Daoy (cell line): Measurements from ENCODE around the gene RNU1-3. TPM values are rescaled to one million over a fixed set of nuclear protein-coding genes. Genes with fewer than 3 reads are reported as not detected.
A peak's percentile ranks its signal among the peaks of the same experiment; 100 is the strongest.
"Not testable (repeated sequence)": the region's sequence is repeated elsewhere in the genome, so short reads cannot be mapped to it uniquely, and the experiment has no call there.

Experiments
- DNase-seq: peaks from one replicate; pipeline ENCODE4 v3.0.0-alpha.2; 2015; ENCODE audit warnings: low read depth
- total RNA-seq: library from RNA; depleted of rRNA; stranded (reverse); fragments of >200 nt; shearing (Covaris generic); gene quantifications from 2 replicates; pipeline ENCODE4 v1.2.3, GENCODE V29; 2014

RNU1-3 gene
- total RNA-seq, 1 experiment from 2014 or later = 832 TPM

- DNase-seq = not testable (repeated sequence)
These were observed 27.6 kb upstream of the RNU1-3 start for GRCh38 chr1:16694308-16694702.

DNA sequence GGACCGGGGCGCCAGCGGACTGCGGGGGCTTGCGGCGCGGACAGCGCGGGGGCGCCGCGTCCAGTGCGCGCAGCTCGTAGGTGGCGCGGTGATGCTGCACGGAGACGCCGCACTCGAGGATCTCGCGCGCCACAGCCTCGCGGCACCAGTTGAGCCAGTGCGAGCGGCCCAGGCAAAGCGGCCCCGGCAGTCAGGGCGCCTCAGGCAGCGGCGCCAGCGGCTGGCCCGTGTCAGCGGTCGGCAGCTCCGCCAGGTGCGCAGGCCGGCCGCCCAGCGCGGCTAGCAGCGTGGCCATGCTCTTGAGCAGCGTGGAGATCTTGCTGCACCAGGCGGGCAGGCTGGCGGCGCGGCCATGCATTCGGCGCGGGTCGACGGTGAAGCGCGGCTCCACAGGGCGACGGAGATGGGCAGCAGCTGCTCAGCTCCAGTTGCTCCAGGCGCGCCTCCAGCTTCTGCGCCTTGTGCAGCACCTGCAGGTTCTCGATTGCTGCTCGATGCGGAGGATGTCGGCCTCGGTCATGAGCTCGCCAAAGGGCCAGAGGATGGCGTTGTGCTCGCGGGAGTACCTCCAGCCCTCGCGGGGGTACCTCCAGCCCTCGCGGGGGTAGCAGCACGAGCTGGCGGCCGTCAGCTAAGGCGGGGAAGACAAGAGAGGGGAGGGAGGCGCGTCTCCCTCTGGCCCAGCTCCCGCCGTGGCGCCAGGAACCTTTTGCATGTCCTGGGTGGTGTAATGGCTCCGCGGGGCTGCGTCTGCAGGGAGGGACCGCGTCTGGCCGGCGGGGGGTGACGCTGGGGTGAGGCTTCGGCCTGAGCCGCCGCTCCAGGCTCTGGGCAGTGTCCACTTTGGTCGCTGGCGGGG, 26.9 kb upstream of the RNU1-3 start:
- not testable (repeated sequence) for DNase-seq

- DNase-seq = not testable (repeated sequence)
These were observed 26.1 kb upstream of the RNU1-3 start for GRCh38 chr1:16692717-16693448.

DNA sequence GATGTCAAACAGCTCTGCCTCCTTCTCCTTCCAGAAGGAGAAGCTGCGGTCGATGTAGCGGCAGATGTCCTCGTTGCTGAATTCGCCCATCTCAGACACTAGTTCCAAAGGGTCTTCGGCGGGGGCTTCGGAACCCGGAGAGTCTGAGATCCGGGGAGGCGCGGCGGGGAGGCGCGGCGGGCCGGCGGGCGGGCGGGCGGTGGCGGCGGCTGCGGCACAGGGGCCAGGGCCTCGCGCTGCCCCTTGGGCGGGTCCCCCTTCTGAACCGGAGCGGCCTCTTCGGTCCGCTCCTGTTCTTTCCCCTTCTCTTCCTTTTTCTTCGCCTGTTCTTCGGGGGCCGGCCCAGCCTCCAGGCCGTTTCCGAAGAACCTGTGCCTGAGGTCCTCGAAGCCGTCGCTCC, 25.5 kb upstream of the RNU1-3 start:
- not testable (repeated sequence) for DNase-seq

DNA sequence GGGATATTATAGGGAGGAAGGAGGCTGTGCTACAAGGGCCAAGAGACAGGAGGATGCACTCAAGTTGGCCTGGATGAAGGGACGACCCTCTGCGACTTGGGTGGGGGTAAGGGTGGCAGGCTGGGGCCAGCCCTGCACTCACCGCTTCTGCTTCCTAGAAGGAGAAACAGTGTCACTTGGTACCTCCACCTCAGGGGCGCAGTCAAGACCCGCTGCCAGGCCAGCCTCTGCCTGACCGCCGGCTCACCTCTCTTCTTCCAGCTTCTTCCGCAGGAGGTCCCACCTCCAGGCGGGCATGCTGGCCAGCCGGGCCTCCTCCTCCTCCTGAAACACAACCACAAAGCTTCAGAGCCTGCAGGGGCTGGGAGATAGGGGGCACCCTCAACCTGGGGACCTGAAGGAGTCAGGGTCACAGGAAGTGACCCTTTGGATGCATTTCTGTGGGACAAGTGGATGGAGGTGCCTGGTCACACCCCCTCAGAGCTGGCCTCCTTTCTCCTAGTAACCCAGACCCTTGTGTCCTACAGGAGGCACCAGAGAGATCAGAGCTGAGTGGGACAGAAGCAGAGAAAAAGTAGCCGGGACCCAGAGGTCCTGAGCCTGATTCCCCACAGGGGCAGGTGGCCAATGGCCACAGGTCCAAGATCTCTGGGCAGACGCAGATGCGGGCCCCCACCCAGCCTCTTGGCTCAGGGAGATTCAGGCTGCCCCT, 24.4 kb upstream of the RNU1-3 start:
- DNase-seq = not testable (repeated sequence)

DNA sequence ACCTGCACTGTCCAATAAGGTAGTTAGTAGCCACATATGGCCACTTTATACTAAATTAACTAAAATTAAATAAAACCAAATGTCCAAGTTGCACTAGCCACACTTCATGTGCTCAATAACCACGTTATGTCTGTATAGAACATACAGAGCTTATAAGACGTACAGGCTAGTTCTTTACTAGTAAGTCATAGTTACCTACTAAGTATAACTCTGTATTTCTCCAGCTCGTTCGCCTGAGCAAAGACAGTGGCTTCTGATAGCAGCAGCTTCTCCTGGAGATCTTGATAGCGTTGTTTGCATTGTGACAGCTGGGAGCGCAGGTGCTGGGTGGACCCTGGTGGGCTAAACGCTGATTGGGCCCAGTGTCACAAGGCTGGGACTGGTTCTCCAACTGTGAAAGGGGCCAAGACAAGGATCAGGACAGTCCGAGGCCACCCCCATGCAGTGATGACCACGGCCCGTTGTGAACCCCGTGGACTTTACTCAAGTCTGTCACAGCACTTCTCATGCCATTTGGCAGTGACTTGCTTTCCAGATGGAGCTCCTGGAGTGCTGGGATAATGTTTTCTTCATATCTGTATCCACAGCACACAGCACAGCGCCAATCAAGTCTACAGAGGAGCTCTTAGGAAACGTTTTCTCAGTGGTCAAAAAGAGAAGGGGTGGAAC, 20.5 kb upstream of the RNU1-3 start:
- not testable (repeated sequence) for DNase-seq

DNA sequence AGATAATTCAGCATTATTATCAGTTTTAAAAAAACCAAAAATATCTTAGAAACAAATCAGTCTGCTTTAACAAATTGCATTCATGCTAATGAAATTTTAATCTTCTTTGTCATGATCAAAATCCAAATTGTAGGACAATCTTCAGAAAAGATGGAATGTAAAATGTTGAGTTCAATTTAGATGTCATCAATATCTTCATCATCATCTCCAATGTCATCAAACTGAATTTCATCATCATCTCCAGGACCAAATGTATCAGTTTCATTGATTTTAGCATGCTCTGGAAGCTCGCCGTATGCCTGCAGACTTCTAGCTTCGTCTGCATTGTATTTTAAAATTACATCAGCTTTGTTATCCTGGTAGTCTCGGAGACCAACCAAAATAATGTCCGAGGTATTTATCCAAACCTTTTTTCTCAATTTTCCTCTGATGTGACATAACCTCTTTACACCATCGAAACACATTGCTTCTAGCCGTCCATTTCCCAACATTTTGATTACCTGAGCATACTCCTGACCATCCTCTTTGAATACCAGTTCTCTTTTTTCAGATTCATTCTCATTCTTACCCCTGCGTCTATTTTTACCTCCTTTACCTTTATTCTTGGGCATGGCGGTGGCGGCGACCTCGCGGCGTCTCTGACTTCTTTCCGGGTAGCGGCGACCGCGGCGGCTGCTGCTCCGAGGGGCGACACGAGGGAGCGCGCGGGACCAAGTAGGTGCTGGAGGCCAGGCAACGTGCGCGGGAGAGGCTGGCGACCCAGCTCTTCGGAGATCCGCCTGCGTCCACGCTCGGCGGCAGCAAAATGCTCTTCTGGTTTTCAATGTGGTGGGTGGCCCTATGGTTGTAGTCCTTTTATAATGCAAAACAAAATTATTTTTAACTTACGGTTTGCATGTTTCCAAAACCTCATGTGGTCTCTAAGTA, 19.0 kb upstream of the RNU1-3 start:
- peak; percentile 13 for DNase-seq

DNA sequence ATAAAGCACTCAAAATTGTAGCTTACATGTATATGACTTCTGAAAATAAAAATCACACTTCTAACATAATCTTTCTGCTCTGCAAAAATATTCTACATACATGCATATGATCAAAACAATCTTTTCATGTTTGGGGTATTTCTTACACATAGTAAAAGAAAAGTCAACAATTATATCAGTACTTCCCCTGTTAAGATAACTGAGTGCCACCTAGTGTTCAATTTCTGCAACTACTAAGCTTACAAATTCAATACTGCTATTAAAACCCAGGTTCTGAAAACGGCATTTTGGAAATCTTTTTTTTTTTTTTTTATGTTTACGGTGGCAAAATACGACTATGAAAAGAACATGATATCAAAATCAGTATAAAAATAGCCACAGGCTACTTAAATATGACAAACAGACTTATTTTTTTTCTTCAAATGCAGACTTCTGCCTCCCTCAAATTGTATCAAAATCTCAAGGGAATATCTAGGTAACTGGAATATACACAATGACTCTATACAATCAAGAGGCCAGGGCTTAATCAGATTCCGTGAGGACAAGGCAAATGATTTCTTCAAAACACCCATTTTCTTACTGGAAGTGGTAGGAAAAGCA, 18.1 kb upstream of the RNU1-3 start:
- DNase-seq = not testable (repeated sequence)

DNA sequence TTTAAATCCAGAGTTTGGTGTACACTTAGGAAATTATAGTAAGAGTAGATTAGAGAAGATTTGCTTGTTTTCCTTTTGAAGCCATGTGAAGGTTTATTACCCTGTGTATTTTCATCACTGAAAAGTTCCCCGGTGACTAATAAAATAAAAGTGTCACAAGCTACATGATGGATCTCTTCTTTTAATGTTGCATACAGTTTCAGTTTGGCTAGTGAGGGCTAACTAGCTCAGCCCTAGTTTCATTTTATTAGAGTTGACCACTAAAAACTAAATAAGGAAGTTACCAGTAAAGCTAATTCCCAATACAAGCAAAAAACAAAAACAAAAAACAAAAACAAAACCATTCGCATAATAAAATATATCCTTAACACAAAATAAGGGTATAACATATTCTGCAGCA, 17.4 kb upstream of the RNU1-3 start:
- DNase-seq = peak; percentile 6

DNA sequence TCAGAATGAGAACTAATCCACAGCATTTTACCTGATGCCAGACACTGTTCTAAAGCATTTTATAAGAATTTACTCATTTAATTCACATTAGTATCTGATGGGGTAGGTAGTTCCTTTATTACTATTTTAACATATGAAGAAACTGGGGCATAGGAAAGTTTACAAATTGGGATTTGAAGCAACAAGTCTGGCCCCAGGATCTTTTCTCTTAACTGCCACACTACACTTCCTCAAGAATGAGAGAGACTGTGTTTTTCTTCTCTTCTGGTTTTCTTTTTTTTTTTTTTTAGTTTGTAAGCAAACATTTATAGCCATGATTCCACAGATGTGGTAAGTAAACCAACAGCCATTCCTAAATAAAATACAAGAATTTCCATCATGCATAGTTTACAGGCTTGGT, 16.1 kb upstream of the RNU1-3 start:
- DNase-seq = not testable (repeated sequence)

GRCh38 chr1:16680366-16680765, 13.6 kb upstream of the RNU1-3 start:
- peak; percentile 19 for DNase-seq

DNA sequence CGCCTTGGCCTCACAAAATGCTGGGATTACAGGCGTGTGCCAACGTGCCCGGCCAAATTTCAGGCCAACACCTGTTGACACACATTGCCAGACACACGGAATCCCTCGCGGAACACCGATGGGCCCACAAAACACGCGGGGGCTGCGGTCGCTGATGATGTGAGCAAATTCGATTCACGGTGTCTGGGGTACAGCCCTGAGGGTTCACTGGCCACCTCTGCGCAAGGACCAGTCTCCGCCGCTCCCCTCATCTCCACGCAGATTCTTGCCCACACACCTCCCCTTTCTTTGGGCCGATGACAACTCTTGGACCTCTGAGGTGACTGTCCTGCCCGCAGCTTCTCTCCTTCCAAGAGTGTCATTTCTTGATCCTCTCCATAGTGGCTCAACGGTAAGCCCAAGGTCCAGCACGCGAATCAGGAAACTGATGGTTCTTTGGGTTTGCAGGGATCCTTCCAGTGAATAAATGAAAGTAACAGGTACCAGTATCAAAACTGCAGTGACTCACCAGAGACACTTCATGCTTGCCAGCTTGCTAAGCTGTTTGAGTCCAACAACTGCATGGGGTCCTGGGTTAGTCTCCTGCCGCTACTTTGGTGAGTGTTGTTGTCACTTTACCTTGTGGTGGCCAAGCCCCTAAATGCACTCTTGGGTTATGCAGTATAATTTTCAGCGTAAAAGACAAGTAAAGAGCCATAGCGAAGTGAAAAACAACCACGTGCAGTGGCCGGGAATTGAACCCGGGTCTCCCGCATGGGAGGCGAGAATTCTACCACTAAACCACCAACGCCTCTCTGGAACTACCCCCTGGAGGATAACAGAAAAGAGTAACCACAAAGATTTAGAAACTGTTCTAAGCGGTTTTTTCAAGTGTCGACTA, 11.0 kb upstream of the RNU1-3 start:
- peak; percentile 88 for DNase-seq

GRCh38 chr1:16676661-16677523, 10.1 kb upstream of the RNU1-3 start:
- DNase-seq = peak; percentile 48

DNA sequence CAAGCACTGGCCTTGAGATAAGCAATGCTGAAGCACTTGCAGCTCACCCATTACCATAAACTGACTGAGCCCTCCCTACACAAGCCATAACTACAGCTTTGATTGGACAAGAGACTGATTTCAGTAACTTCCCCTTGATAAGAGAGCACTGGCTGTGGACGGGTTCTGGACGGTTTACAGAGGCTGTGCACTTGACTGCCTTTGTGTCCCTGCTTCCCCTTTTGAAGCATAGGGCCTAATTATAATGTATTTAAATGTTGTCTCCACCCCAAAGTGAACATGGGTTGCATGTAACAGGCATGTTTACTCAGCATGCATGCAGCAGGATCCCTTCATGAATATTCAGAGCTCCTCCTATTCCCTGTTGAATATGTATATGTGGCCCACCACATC, 8.4 kb upstream of the RNU1-3 start:
- DNase-seq = not testable (repeated sequence)

GRCh38 chr1:16673976-16674375, 7.2 kb upstream of the RNU1-3 start:
- DNase-seq = not testable (repeated sequence)

DNA sequence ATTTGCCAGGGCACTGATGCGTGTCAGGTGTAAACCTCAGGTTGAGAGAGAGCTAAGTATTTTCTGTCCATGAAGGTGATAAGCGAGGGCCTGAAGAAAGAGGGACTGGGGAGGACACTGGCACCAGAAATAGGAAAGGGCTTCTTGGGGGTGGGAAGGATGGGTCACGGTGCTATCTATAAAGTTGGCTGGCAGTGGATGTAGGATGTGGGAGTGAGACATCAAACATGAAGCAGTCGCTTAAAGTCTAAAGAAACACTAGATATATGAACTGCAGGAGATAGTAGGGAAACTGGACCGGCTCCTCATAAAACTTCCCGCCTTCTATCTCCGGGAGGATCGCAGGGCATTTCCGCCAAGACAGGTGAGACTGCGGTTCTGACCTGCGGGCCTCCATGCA, 912 bp downstream of the RNU1-3 start:
- DNase-seq = not testable (repeated sequence)

GRCh38 chr1:16658234-16658633, 8.5 kb downstream of the RNU1-3 start:
- not testable (repeated sequence) for DNase-seq
